OCI-LY1 (cell line): ENCODE data around the gene ADAMTS17.

ENCODE experiments used
- H2AFZ ChIP-seq: fragments of 200-600 bp; sonication (generic), shearing (Covaris generic); 2 replicates; pipeline ENCODE4 v1.6.0; 2014; ENCODE audit warnings: antibody characterized with exemption, mild to moderate bottlenecking, low read length
- H3F3A ChIP-seq: fragments of 200-600 bp; sonication (generic), shearing (Covaris generic); 2 replicates; pipeline ENCODE4 v1.6.0; 2014; ENCODE audit warnings: mild to moderate bottlenecking, antibody characterized with exemption, low read length, moderate library complexity; ENCODE audit not compliant: insufficient read depth
- H3K27ac ChIP-seq: fragments of 200-600 bp; sonication (generic); 2 replicates; pipeline ENCODE4 v1.5.1; 2014; ENCODE audit warnings: low read length, mixed run types, mild to moderate bottlenecking, low read depth; ENCODE audit not compliant: poor library complexity, severe bottlenecking
- H3K27me3 ChIP-seq: fragments of 200-600 bp; sonication (generic); 2 replicates; pipeline ENCODE4 v1.6.0; 2014; ENCODE audit warnings: antibody characterized with exemption, mild to moderate bottlenecking, low read length, moderate library complexity; ENCODE audit not compliant: insufficient read depth
- H3K36me3 ChIP-seq: fragments of 200-600 bp; sonication (generic); 2 replicates; pipeline ENCODE4 v1.6.1; 2014; ENCODE audit warnings: mild to moderate bottlenecking, antibody characterized with exemption, low read length, moderate library complexity, mixed read lengths; ENCODE audit not compliant: insufficient read depth
- H3K4me1 ChIP-seq: fragments of 200-600 bp; sonication (generic); 2 replicates; pipeline ENCODE4 v1.5.1; 2014; ENCODE audit warnings: mild to moderate bottlenecking, low read length, moderate library complexity; ENCODE audit not compliant: insufficient read depth, severe bottlenecking
- H3K4me2 ChIP-seq: fragments of 200-600 bp; sonication (generic), shearing (Covaris generic); 2 replicates; pipeline ENCODE4 v1.6.1; 2014; ENCODE audit warnings: low read length
- H3K4me3 ChIP-seq: fragments of 200-600 bp; sonication (generic); 2 replicates; pipeline ENCODE4 v1.5.1; 2014; ENCODE audit warnings: low read length, low read depth, mild to moderate bottlenecking, mixed read lengths; ENCODE audit not compliant: poor library complexity, severe bottlenecking
- H3K79me2 ChIP-seq: fragments of 200-600 bp; shearing (Covaris generic); 2 replicates; pipeline ENCODE4 v1.6.1; 2016; ENCODE audit warnings: mixed run types, low read length, mixed read lengths; ENCODE audit not compliant: insufficient read depth
- H3K9ac ChIP-seq: fragments of 200-600 bp; sonication (generic), shearing (Covaris generic); 2 replicates; pipeline ENCODE4 v1.6.1; 2014; ENCODE audit warnings: mild to moderate bottlenecking, low read length, mixed read lengths
- H3K9me2 ChIP-seq: fragments of 200-600 bp; sonication (generic), shearing (Covaris generic); 2 replicates; pipeline ENCODE4 v1.6.1; 2014; ENCODE audit warnings: low read depth, mild to moderate bottlenecking, low read length, mixed read lengths
- H3K9me3 ChIP-seq: fragments of 200-600 bp; shearing (Covaris generic); 2 replicates; pipeline ENCODE4 v1.6.1; 2014; ENCODE audit warnings: low read length, mixed read lengths
- H4K20me1 ChIP-seq: fragments of 200-600 bp; sonication (generic), shearing (Covaris generic); 2 replicates; pipeline ENCODE4 v1.6.0; 2016; ENCODE audit warnings: mild to moderate bottlenecking, low read length; ENCODE audit not compliant: insufficient read depth
- EZH2 ChIP-seq: fragments of 200-600 bp; sonication (generic), shearing (Covaris generic); IDR thresholded peaks from 2 replicates; pipeline ENCODE4 v1.8.0; 2017; ENCODE audit warnings: borderline replicate concordance, mixed run types, mild to moderate bottlenecking, antibody characterized with exemption, low read length, moderate library complexity, mixed read lengths
- TF ChIP-seq, protein P1 (sequence below): fragments of 200-600 bp; sonication (generic), shearing (Covaris generic); IDR thresholded peaks from 2 replicates; pipeline ENCODE4 v1.5.1; 2017; ENCODE audit warnings: mild to moderate bottlenecking, antibody characterized with exemption, low read length, moderate library complexity, mixed read lengths

Gene ADAMTS17

DNA sequence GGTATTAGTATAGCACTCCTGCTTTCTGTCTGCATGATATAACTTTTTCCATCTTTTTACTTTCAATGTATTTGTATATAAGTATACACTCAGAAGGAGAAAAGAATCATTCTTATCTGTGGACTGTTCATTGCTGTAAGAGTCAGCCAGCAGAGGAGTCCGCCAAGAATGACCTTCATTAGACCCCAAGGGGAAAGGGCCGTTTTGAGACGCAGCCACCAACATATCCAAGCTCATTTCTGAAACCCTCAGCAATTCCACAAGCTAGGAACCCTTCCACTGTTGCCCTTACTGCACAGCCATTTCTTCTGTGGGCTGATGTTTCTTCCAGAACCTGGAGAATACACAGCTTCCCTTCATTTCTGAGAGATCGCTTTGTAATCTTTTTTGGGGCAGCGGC, 301.8 kb downstream of the ADAMTS17 start:
- Histone ChIP-seq H3K4me2 (no peak overlapping the region), H3K4me1 (no peaks in the 10 kb centered on the region), H3K36me3 (no peaks in the 10 kb centered on the region), H3K27me3 (no peaks in the 10 kb centered on the region), H3K9me2 (no peaks in the 10 kb centered on the region), H2AFZ (no peak overlapping the region), H3F3A (no peaks in the 10 kb centered on the region), H3K4me3 (no peak overlapping the region), H3K9me3 (no peaks in the 10 kb centered on the region), H3K27ac (no peak overlapping the region), H3K79me2 (no peaks in the 10 kb centered on the region), H4K20me1 (no peaks in the 10 kb centered on the region), H3K9ac (no peak overlapping the region)
- TF ChIP-seq EZH2 = no peak
- TF ChIP-seq, protein P1, sequence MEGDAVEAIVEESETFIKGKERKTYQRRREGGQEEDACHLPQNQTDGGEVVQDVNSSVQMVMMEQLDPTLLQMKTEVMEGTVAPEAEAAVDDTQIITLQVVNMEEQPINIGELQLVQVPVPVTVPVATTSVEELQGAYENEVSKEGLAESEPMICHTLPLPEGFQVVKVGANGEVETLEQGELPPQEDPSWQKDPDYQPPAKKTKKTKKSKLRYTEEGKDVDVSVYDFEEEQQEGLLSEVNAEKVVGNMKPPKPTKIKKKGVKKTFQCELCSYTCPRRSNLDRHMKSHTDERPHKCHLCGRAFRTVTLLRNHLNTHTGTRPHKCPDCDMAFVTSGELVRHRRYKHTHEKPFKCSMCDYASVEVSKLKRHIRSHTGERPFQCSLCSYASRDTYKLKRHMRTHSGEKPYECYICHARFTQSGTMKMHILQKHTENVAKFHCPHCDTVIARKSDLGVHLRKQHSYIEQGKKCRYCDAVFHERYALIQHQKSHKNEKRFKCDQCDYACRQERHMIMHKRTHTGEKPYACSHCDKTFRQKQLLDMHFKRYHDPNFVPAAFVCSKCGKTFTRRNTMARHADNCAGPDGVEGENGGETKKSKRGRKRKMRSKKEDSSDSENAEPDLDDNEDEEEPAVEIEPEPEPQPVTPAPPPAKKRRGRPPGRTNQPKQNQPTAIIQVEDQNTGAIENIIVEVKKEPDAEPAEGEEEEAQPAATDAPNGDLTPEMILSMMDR = no peak

DNA sequence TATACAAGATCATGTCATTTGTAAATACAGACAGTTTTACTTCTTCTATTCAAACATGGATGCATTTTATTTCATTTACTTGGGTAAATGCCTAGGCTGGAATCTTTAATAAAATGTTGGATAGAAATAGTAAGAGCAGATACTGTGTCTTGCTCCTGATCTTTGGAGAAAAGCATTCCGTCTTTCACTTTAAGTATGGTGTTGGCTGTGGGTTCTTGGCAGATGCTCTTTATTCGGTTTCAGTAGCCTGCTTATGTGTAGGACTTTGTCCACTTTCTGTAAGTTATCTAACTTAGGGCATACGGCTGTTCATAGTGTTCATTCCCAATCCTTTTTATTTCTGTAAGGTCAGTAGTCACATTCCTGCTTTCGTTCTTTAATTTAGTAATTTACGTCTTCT, 303.0 kb downstream of the ADAMTS17 start:
- Histone ChIP-seq H3K27ac (no peak overlapping the region), H2AFZ (no peak overlapping the region), H3K4me3 (no peak overlapping the region), H3K9me2 (no peaks in the 10 kb centered on the region), H3F3A (no peaks in the 10 kb centered on the region), H3K4me2 (no peak overlapping the region), H3K79me2 (no peaks in the 10 kb centered on the region), H3K9ac (no peak overlapping the region), H3K4me1 (no peaks in the 10 kb centered on the region), H3K36me3 (no peaks in the 10 kb centered on the region), H4K20me1 (no peaks in the 10 kb centered on the region), H3K27me3 (no peaks in the 10 kb centered on the region), H3K9me3 (no peaks in the 10 kb centered on the region)
- TF ChIP-seq EZH2 = no peak
- TF ChIP-seq, protein P1 = no peak

- TF ChIP-seq EZH2 = no peak
- TF ChIP-seq, protein P1 = no peak
- no peaks in the 10 kb centered on the region for H3K9me3 ChIP-seq
- no peaks in the 10 kb centered on the region for H3K79me2 ChIP-seq
- H3K9ac ChIP-seq = no peak overlapping the region
- H3K27ac ChIP-seq = no peak overlapping the region
- H3K4me3 ChIP-seq = no peak overlapping the region
- H2AFZ ChIP-seq = no peak overlapping the region
- no peaks in the 10 kb centered on the region for H3K4me1 ChIP-seq
- no peaks in the 10 kb centered on the region for H3K36me3 ChIP-seq
- H3K4me2 ChIP-seq = no peak overlapping the region
- no peaks in the 10 kb centered on the region for H3F3A ChIP-seq
- no peaks in the 10 kb centered on the region for H3K9me2 ChIP-seq
- H4K20me1 ChIP-seq = no peaks in the 10 kb centered on the region
- H3K27me3 ChIP-seq = no peaks in the 10 kb centered on the region
Measured at GRCh38 chr15:100037901-100038300, 303.9 kb downstream of the ADAMTS17 start.
